ENCODE measurements around the gene RNF180. TPM values are rescaled to one million over a fixed set of nuclear protein-coding genes. Genes with fewer than 3 reads are reported as not detected.

Gene RNF180
- total and polyA plus RNA-seq, 2 of the 8 experiments (the other 6 are each of a cell fraction or from before 2014, with no cell fraction given) = 0.39 to 2.3 TPM

DNA sequence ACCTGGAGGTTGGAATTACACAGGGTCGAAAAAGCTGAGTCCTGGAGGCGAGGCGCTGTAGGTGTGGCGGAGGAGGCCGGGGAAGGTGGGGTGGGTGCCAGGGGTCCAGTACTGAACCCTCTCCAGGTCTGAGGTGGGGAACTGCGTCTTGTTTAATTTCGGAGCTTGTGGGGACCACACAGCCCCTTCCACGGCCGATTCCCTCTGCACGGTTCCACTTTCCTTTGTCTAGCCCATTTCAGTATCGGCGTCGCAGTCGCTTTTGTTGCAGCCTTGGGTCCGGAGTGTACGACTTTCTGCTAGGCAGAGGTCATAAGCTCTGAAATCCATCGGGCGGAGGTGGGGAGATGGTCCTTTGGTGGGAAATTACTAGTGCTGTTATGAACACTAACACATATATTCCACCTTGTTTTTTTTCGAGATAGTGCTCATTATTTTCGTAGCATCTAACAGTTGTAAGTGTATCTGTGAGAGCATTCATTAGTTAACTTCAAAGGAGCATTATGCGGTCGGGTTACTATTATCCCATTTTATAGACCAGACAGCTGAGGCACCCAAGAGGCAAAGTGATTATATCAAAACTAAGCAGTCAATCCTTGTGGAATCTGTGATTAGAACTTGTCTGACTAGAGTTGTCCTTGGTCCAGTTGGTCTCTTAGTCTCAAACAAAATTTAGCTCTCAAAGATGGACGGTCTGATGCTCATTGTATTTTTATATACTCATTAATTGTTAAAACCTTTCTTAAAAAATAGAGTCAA lies 737 bp downstream of the RNF180 start (continued):
- TF ChIP-seq, protein P1, sequence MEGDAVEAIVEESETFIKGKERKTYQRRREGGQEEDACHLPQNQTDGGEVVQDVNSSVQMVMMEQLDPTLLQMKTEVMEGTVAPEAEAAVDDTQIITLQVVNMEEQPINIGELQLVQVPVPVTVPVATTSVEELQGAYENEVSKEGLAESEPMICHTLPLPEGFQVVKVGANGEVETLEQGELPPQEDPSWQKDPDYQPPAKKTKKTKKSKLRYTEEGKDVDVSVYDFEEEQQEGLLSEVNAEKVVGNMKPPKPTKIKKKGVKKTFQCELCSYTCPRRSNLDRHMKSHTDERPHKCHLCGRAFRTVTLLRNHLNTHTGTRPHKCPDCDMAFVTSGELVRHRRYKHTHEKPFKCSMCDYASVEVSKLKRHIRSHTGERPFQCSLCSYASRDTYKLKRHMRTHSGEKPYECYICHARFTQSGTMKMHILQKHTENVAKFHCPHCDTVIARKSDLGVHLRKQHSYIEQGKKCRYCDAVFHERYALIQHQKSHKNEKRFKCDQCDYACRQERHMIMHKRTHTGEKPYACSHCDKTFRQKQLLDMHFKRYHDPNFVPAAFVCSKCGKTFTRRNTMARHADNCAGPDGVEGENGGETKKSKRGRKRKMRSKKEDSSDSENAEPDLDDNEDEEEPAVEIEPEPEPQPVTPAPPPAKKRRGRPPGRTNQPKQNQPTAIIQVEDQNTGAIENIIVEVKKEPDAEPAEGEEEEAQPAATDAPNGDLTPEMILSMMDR (IDR thresholded peaks at IDR 0.05; ENCODE audit: control extremely low read depth in 1 of 3, insufficient read depth in 1 of 3, low read depth in 1 of 3, low read length in 3 of 3) = no peak
- no peak for TF ChIP-seq HDAC6 (IDR thresholded peaks at IDR 0.05; ENCODE audit: low read depth, low read length)
- no peak; a peak in 1 of 3 replicates for TF ChIP-seq POLR2A (IDR thresholded peaks at IDR 0.05; ENCODE audit: control extremely low read depth in 1 of 2, low read depth in 2 of 2, low read length in 2 of 2)
- TF ChIP-seq EZH2 (IDR thresholded peaks at IDR 0.05; ENCODE audit: low read depth, low read length, severe bottlenecking) = peak; percentile 29
- TF ChIP-seq CHD1 (IDR thresholded peaks at IDR 0.05; ENCODE audit: low read depth, low read length) = no peak
- TF ChIP-seq KDM4A (IDR thresholded peaks at IDR 0.05; ENCODE audit: low read depth, low read length, severe bottlenecking) = no peak
- TF ChIP-seq TAF7 (optimal IDR thresholded peaks at IDR 0.05; ENCODE audit: borderline replicate concordance, low read depth, low read length) = no peak
- TF ChIP-seq CBX8 (IDR thresholded peaks at IDR 0.05; ENCODE audit: borderline replicate concordance, low read depth, low read length) = no peak
- TF ChIP-seq CEBPB (IDR thresholded peaks at IDR 0.05; ENCODE audit: low read depth, low read length) = no peak
- no peak for TF ChIP-seq JUN (IDR thresholded peaks at IDR 0.05; ENCODE audit: low read depth, low read length)
- TF ChIP-seq PHF8 (conservative IDR thresholded peaks at IDR 0.05; ENCODE audit: low read depth, low read length) = no peak; the same call in 1 of the 2 replicates
- TF ChIP-seq, protein P2, sequence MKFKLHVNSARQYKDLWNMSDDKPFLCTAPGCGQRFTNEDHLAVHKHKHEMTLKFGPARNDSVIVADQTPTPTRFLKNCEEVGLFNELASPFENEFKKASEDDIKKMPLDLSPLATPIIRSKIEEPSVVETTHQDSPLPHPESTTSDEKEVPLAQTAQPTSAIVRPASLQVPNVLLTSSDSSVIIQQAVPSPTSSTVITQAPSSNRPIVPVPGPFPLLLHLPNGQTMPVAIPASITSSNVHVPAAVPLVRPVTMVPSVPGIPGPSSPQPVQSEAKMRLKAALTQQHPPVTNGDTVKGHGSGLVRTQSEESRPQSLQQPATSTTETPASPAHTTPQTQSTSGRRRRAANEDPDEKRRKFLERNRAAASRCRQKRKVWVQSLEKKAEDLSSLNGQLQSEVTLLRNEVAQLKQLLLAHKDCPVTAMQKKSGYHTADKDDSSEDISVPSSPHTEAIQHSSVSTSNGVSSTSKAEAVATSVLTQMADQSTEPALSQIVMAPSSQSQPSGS (IDR thresholded peaks at IDR 0.05; ENCODE audit: low read length) = no peak
